WI38 (cell line): ENCODE data around the gene CCDC187.

Experiments
- H3K4me3 ChIP-seq: 2 replicates; pipeline ENCODE4 v1.5.1; 2011; ENCODE audit warnings: low read depth, mild to moderate bottlenecking, control low read depth, low read length
- TF ChIP-seq, protein P1 (sequence below): IDR thresholded peaks from 2 replicates; pipeline ENCODE4 v1.5.1; 2012; ENCODE audit warnings: low read depth, mild to moderate bottlenecking, control low read depth, low read length

Gene CCDC187

DNA sequence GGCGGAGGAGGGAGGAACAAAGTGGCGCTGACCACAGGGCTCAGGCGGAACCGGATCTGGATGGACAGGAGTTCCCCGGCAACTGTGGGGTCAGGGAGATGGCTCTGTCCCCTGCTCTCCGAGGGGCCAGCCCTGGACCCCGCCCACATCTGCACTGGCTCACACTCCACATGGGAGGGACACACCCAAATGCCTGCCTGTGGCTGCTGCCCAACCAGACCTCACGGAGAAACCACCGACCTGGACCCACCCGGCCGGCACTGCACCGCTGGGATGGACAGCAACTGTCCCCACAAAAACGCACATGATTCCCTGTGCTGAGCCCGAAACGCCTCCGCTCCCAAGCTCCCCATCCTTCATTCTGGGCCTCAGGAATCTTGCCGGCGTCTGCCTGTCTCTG is 4.8 kb downstream of the CCDC187 start:
- TF ChIP-seq, protein P1, sequence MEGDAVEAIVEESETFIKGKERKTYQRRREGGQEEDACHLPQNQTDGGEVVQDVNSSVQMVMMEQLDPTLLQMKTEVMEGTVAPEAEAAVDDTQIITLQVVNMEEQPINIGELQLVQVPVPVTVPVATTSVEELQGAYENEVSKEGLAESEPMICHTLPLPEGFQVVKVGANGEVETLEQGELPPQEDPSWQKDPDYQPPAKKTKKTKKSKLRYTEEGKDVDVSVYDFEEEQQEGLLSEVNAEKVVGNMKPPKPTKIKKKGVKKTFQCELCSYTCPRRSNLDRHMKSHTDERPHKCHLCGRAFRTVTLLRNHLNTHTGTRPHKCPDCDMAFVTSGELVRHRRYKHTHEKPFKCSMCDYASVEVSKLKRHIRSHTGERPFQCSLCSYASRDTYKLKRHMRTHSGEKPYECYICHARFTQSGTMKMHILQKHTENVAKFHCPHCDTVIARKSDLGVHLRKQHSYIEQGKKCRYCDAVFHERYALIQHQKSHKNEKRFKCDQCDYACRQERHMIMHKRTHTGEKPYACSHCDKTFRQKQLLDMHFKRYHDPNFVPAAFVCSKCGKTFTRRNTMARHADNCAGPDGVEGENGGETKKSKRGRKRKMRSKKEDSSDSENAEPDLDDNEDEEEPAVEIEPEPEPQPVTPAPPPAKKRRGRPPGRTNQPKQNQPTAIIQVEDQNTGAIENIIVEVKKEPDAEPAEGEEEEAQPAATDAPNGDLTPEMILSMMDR: no peak
- H3K4me3 ChIP-seq: no peak overlapping the region

DNA sequence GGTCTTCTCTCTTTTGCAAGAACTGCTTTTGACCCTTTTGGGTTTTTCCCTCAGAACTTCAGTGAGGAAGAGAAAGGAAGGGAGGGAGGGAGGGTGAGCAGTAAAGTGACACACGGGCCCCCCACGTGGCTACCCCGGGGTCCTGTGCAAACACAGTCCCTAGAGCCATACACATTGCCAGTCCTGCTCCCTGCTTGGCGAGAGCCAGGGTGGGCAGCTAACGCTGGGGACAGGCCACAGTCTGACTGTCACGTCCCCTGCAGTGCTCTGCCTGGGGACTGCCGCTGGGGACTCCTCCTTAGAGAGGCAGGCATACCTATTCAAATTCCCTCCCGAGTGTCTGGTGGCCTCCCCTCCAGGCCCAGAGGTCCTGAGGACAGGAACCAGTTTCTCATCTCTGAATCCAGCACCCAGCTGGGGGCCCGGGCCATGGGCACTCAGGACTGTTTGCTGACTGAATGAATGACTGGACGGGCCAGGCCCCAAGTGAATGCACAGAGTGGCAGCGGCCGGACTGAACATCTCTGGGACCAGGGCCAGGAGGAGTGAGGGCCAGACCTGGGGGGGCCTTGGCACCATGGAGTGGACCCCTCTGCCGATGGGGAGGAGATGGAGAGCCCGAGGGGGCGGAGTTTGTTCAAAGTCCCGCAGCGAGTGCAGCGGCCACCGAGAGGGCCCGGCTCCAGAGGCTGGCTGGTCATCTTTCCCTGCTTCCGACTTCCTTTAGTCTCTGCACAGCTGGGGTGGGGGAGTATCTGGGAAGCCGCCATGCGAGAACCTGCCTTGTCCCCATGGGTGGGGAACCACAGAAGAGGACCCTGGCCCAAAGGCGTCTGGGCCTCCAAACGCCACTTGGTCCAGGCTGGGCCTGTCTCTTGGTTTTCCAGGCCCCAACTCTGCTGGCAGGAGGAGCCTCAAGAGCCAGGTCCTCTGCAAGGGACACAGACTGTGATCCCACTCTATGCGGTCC is 5.8 kb downstream of the CCDC187 start:
- TF ChIP-seq, protein P1: no peak
- H3K4me3 ChIP-seq: no peak overlapping the region

DNA sequence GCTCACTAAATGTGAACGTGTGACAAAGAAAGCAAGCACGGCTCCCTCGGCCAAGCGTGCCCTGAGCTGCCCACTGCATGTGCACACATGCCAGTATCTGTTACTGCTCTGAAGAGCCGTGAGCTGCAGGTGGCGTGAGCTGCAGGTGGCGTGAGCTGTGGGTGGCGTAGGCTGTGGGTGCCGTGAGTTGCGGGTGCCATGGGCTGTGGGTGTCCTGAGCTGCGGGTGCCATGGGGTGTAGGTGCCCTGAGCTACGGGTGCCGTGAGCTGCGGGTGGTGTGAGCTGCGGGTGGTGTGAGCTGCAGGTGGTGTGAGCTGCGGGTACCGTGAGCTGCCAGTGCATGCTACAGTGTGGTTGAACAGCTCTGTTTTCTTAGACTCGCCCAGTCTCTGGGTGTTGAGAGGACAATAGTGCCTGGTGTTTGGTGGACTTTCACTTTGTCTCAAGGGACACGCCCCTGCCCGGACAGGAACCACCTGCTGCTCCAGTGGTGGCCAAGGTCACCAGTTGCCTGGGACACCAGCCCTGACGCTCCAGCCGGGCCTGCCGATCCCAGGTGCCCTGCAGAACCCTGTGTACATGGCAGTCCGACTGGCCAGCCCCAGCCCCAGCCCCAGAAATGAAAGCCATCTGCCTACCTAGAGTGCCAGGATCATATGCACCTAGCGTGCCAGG is 6.7 kb downstream of the CCDC187 start:
- TF ChIP-seq, protein P1: no peak
- H3K4me3 ChIP-seq: no peak overlapping the region

DNA sequence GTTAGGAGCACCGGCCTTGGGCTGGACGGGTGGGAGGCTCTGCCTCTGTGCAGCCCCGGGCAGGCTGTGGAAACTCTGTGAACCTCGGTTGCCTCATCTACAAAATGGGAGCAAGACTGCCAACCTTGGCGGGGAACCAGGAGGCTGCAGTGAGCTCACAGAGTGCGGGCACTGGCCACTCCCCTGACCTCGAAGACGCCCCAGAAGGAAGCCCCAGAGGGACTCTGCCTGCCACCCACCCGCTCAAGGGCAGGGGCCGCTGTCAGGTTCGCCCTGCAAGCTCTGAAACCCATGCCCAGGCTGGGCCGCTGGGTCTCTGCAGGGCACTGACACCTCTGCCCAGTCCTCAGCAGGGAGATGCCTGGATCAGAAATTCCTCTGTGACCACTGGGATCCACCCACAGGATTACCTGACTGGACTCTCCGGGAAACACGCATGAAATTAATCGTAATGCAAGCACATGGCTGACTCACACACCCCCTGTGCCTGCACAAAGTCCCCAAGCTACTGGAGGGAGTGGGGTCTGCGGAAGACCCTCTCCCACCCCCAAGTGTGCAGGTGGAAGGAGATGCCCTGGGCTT is 7.4 kb downstream of the CCDC187 start:
- TF ChIP-seq, protein P1: no peak
- no peak overlapping the region for H3K4me3 ChIP-seq

DNA sequence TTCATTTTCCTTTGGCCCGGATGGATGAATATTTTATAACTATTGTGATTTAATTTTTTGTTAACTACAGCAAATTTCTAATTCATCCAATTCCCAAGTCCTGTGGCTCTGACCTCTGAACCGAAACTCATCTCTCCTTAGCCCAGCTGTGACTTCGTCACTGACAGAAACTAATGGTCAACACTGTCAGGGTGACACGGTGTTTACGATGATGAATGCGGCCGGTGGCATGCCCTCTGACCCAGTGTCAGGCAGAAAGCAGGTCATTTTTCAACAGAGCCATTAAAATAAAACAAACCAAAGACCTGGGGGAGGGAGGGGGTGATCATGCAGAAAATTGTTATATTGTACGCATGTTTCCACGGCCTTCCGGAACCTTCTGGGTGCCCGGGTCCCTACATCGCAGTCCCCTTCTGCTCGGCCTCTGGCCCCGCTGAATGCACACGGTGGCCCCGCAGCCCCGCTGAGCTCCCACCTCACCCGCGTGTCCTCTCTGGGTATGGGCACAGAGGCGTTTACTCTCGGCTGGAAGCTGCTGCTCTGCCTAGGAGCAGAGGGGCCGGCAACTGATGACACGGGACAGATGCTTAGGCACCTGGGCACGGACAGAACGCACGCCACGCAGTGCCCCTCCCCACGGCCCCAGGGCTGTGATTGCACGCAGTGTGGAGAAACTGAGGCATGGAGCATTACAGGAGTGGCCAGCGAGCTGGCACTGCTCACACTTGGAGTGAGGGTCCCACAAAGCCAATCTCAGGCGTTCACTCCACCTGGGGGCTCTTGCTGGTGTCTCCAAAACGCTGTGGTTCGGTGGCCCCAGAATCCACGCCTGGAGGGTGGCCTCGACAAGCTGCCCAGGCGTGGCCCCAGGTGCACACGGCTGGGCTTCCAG is 8.1 kb downstream of the CCDC187 start:
- TF ChIP-seq, protein P1: no peak
- H3K4me3 ChIP-seq: no peak overlapping the region

DNA sequence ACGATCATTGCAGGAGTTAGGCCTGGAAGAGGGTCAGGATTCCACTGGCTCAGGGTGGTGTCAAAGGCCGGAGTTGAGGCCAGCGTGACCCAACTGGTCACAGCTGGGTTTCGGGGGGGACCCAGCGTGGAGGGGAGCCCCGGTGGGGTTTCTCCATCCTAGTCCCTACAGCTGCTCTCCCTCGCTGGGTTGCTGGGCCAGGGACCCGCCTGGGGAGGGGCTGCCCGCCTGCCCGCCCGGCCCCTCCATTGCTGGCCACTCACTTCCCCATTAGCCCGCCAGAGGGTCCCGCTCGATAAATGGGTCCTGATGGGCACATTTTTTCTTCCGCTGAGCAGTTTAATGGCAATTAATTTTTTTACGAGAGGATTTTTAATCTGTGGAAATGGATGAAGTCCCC is 8.8 kb downstream of the CCDC187 start:
- TF ChIP-seq, protein P1: no peak
- H3K4me3 ChIP-seq: no peak overlapping the region
